Measurements from ENCODE around the gene GSN.
"Not testable (repeated sequence)": the region's sequence is repeated elsewhere in the genome, so short reads cannot be mapped to it uniquely, and the experiment has no call there.

Gene GSN

DNA sequence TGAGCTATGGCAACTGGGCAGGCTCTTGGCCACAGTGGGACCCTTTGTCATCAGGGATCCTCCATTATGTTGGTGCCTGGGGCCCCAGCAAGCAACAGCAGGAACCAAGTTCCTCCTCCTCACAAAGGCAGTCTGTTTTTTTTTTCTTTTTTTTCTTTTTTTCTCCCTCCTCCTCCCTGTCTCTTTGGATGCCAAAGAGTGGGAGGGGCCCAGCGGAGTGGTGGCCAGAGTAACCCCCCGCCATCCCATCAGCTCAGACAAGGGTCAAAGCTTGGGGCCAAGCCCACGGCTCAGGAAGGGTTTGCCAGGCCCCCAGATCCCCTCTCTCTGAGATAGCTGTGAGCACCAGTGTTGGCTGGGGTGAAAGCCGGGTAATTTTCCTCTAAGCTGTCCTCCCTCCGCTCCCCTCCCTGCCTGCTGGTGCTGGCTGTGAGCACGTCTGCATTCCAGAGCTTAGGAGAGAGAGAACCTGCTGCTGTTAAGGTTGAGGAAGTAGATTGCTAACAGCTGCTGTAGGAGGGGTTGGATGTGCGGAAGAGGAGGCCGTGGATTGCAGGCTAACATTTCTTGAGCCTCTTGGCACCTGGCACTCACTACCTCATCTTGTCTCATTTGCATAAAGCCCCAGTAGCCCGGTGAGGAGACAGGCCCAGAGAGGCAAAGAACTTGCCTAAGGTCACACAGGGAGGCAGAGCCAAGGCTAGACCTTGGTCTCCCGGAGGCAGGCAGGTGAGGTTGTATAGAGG lies 21.2 kb downstream of the GSN start:
- DNase-seq = no peak

GRCh38 chr9:121289772-121290370 lies 21.9 kb downstream of the GSN start:
- DNase-seq = no peak

DNA sequence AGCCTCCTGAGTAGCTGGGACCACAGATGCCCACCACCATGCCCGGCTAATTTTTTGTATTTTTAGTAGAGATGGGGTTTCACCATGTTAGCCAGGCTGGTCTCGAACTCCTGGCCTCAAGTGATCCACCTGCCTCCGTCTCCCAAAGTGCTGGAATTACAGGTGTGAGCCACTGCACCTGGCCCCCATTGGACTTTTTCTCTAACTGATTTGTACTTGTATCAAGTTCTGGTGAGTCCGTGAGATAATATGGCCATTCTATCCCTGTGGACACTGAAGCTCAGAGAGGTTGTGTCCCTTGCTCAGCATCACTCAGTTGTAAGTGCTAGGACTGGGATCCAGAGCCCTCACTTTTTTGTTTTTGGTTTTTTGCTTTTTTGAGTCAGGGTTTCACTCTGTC lies 23.6 kb downstream of the GSN start:
- DNase-seq = not testable (repeated sequence)

GRCh38 chr9:121292051-121292450 lies 24.1 kb downstream of the GSN start:
- no peak for DNase-seq

GRCh38 chr9:121292801-121293241 lies 24.9 kb downstream of the GSN start:
- no peak for DNase-seq

DNA sequence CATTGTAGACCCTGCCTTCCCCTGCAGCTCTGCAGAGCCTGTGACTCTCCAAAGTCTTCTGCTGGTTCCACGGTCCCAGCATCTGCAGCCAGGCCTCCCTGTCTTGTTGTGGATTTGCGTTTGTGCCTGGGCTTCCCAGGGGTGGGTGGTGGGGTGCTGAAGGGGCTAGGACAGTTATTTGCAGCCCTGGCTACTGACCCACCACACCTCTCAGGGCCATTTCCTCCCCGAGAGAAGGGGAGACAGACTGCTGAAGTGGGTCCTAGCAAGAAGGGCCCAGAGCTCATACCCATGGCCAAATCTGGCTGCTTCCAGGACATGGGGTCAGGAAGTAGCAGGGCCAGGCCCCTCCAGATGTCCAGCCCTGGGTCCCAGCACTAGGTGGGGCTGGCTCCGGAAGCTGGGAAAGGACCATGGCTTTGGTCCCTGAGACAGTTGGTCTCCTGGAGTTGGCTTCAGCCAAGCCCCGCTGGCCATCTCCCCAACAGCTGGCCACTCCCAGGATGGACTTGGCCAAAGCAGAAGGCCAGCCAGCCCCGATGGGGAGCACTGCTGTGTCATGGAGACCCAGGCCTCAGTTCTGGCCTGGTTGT lies 26.3 kb downstream of the GSN start:
- DNase-seq = no peak

DNA sequence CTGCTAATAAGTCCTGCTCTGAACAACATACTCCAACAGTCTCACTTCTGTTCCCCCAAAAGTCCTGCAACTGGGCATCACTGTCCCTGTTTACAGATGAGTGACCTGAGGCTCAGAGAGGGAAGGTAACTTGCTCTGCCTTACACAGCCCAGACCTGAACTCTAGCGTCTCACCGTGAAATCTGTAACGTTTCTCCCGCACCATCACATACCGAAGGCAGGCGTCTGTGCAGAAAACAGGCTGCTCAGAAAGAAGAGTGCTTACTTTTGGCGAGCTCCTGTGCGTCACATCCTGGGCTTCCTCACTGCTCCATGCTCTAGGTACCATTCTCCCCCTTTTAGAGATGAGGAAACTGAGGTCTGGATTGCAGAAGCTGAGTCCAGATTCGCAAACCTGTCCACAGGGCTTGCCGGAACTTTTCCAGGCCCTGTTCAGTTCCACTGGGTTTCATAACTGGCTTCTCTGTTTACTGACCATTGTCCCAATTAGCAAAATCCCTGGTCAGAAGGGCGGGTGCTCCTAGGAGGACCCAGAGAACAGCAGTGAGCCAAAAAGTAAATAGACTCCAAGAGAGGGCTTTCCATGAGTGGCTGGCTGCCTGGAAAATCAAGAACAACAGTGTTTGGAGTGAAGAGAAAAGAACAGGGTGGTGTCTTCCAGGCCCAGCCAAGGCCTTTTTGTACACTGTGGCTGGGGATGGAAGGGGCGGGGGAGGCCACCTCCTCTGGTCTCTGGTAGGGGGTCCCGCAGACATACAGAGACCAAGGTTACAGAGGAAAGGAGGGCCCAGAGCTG lies 27.1 kb downstream of the GSN start:
- DNase-seq = no peak

DNA sequence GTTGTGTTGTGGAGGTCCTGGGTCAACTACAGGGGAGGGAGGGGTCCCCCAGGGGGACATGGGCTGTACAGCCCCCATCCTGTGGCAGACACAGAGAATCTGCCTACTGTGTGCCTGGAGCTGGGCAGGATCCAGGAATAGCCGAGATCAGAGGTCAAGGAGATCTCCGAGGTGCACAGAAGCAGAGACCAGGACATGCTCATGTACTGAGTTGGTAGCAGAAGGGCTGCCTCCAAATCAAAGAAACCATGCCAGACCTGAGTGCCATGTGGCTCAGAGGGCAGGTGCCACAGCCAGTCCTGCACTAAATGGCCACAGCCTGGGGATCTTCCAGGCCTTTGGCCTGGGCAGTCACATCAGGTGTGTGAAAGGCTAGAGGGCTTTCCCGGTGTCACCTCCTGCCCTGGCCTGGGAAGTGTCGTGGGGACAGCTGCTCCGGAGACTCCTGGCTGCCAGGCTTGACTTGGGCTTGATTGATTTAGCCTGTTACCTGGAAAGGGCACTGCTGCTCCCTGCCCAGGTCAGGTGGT lies 27.8 kb downstream of the GSN start:
- DNase-seq = no peak

DNA sequence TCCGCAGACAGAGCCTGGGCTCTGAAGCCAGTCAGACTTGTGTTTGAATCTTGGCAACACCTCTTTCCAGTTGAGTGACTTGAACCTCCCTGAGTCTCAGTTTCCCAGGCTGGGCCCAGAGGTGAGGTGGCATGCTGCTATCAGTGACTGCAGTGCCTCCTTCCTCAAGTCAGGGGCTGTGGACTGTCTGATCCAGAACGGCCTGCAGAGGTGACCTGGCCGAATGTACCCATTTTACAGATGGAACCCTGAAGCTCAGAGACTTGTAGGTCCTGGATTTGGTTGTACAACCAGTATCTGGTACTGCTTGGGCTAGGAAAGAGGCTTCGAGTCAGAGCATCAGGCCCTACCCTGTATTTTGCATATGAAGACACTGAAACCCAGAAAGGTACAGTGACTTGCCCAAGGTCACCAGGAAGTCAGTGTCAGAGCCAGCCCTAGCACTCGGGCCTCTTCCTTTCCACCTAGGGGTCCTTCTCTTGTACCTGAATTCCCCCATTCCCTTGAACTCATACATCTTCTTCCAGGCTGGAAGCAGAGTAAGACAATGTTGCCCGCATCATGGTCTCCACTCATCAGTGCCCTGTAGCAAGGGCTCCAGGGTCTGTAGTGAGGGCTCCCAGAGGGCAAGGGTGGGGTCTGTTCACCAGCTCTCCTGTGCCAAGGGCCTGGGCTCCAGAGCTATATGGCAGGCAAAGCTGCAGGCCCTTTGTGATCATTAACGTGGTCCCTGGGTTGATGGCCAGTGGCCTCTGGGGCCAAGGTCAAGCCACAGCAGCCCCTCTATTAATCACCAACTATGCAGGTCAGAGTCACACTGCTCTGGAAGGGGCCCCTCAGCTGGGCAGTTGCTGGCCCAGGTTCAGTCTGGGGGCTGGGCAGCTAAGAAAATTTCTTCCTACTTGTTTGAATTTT lies 28.5 kb downstream of the GSN start:
- DNase-seq = no peak

DNA sequence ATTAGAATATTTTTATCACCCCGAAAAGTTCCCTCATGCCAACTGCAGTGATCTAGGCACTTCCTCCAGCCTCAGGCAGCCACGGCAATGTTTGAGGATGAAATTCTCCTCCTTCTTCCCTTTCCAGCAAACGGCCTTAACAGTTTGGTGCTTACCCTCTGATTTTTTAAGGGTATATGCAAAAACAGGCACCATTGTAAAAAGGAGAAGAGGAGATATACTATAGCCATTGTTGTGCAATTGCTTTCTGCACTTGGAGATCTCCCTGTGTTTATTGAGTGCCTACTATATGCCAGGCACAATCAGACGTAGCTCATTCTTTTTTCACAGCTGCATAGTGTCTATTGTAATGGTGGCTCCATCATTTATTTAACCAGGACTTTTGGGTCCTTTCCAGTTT lies 29.4 kb downstream of the GSN start:
- no peak for DNase-seq

DNA sequence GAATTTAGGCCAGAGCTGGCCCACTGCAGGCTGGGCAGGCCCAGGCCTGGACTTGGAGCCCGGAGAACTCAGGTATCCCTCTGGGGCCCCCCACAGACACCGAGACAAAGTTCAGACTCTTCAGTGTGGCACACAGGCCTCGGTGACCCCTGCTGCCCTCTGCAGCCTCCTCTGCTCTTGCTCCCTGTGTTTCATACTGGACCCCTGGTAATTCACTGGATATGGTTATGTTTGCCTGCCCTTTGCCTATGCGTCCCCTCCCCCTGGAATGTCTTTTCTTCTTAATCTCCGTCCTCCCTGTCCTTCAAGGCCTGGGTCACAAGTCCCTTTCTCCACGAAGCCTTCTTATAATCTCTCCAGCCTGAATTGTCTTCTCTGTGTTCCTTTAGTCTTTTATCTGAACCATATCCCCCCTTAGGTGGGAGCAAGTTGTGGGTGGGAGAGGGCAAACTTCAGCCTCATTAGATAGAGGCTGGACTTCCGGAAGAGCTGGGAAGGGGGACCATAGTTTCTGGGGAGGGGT lies 30.1 kb downstream of the GSN start:
- DNase-seq = no peak

DNA sequence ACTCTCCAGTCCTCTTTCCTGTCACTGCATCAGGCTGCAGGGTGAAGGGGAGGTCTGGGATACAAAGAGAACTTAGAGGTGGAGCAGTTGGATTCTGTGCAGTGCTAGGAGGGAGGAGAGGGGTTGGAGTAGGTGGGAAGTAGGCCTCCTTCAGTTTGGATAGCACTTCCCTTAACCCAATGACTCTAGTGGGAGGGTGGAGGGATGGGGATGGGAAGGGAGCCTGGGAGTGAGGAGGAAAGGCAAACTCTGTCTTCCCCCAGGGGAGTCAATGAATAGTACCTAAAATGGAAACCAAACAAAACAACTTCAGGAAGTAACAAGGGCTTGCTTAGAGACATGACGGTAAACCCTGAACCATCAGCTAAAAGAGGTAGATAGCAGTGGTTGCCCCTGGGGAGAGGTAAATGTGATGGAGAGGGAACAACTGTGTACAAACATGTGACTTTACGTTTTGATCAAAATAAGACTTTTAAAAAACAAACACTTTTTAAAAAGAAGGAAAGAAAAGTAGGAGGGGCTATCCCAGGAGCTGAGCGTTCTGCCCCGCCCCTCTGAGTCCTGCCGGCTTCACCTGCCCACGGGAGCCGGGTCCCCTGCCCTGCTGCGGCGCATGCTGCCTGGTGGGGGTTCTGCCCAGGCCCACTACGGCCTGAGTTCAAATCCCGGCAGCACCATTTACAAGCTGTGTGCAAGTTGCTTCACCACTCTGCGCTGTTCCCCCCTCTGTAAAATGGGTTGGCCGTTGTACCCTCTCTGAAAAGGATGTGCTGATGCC lies 30.9 kb downstream of the GSN start:
- no peak for DNase-seq

GRCh38 chr9:121299467-121300282 lies 31.7 kb downstream of the GSN start:
- DNase-seq = peak in 1 of 2 donors; percentile 14

- no peak for DNase-seq
Measured at GRCh38 chr9:121300283-121301119, 32.5 kb downstream of the GSN start.

DNA sequence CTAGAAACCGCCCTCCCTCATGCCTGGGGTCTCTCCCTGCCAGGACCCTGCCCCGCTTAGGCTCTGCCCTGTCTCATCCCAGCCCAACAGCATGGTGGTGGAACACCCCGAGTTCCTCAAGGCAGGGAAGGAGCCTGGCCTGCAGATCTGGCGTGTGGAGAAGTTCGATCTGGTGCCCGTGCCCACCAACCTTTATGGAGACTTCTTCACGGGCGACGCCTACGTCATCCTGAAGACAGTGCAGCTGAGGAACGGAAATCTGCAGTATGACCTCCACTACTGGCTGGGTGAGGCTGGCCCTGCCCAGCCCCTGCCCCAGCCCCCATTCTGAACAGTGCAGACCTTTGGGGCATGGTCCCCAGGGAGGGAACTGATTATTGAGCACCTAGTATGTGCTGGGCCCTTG lies 33.9 kb downstream of the GSN start:
- DNase-seq = no peak

- no peak for DNase-seq
Measured at GRCh38 chr9:121302341-121302740, 34.4 kb downstream of the GSN start.

DNA sequence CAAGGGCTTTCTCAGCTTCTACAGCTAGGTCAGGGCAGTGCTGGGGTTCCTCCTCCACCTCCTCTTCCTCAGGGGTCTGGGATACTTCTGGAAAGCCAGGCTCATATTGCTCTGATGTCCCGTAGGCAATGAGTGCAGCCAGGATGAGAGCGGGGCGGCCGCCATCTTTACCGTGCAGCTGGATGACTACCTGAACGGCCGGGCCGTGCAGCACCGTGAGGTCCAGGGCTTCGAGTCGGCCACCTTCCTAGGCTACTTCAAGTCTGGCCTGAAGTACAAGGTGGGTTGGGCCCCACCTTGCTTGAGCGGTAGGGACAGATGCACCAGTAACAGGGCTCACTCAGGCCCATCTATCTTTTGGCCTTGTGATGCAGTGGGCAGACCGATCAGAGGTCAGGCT lies 34.8 kb downstream of the GSN start:
- DNase-seq = no peak

GRCh38 chr9:121303456-121304451 lies 35.8 kb downstream of the GSN start:
- DNase-seq = no peak

Data from stimulated activated CD4-positive, alpha-beta T cell treated with anti-CD3 and anti-CD28 coated beads, Interleukin-2, amount 100 ng/mL, for 48 hours (primary cell).